ENCODE data around the gene TOR1B.

The TOR1B gene

DNA sequence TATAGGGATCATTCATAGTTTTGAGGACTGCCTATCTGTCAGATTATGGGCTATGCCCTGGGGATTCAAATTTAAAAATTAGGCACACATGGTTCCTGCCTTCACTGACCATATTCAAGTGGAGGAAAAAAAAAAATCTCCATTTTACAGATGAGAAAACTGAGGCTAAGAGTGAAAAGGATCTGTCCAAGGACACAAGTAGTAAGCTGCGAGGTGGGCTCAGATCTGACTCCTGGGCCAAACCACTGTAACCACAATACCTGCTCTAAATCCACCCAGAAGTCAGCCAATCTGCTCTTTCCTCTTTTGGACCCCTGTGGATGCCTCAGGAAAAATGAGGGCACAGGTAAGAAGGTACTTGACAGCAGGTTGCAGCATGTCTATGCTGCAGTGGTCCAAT is 23.8 kb downstream of the TOR1B start:
- H3K9me2 ChIP-seq (replicated peaks; ENCODE audit: control insufficient read depth, low read length) = no peaks in the 10 kb centered on the region
- H3F3A ChIP-seq (ENCODE audit: control insufficient read depth, insufficient read depth) = peaks cover 14% of the 10 kb centered on the region
- H3K27me3 ChIP-seq (ENCODE audit: control insufficient read depth, low read length) = no peaks in the 10 kb centered on the region
- TF ChIP-seq EZH2phosphoT487 (IDR thresholded peaks at IDR 0.05; ENCODE audit: borderline replicate concordance, low read length) (no peak), CTCF (IDR thresholded peaks at IDR 0.05; ENCODE audit: low read depth, low read length, poor library complexity, severe bottlenecking) (no peak)
- H3K4me2 ChIP-seq (ENCODE audit: low read length) = no peak overlapping the region
- H3K4me3 ChIP-seq (ENCODE audit: low read length) = no peak overlapping the region
- peaks cover 6% of the 10 kb centered on the region for H3K4me1 ChIP-seq (ENCODE audit: control insufficient read depth, low read length)
- H3K27ac ChIP-seq (ENCODE audit: low read depth, low read length) = no peak overlapping the region
- peaks cover 20% of the 10 kb centered on the region for H3K79me2 ChIP-seq (ENCODE audit: control insufficient read depth, low read length)
- peaks cover 63% of the 10 kb centered on the region for H3K36me3 ChIP-seq (ENCODE audit: control insufficient read depth, low read length)
- H3K9me3 ChIP-seq (ENCODE audit: control insufficient read depth, insufficient read depth, low read length) = no peaks in the 10 kb centered on the region
- H4K20me1 ChIP-seq (ENCODE audit: control insufficient read depth, insufficient read depth, low read depth, low read length) = no peaks in the 10 kb centered on the region

GRCh38 chr9:129828051-129828450 is 25.1 kb downstream of the TOR1B start:
- Histone ChIP-seq H3K9me2 (replicated peaks; ENCODE audit: control insufficient read depth, low read length) (no peaks in the 10 kb centered on the region), H3F3A (ENCODE audit: control insufficient read depth, insufficient read depth) (peaks cover 14% of the 10 kb centered on the region), H3K36me3 (ENCODE audit: control insufficient read depth, low read length) (peaks cover 61% of the 10 kb centered on the region), H4K20me1 (ENCODE audit: control insufficient read depth, insufficient read depth, low read depth, low read length) (no peaks in the 10 kb centered on the region), H3K27ac (ENCODE audit: low read depth, low read length) (no peak overlapping the region), H3K4me1 (ENCODE audit: control insufficient read depth, low read length) (no peaks in the 10 kb centered on the region), H3K4me3 (ENCODE audit: low read length) (no peak overlapping the region), H3K9me3 (ENCODE audit: control insufficient read depth, insufficient read depth, low read length) (no peaks in the 10 kb centered on the region), H3K27me3 (ENCODE audit: control insufficient read depth, low read length) (no peaks in the 10 kb centered on the region), H3K4me2 (ENCODE audit: low read length) (no peak overlapping the region), H3K79me2 (ENCODE audit: control insufficient read depth, low read length) (peaks cover 7% of the 10 kb centered on the region)
- no peak for TF ChIP-seq EZH2phosphoT487 (IDR thresholded peaks at IDR 0.05; ENCODE audit: borderline replicate concordance, low read length)
- TF ChIP-seq CTCF (IDR thresholded peaks at IDR 0.05; ENCODE audit: low read depth, low read length, poor library complexity, severe bottlenecking) = no peak

DNA sequence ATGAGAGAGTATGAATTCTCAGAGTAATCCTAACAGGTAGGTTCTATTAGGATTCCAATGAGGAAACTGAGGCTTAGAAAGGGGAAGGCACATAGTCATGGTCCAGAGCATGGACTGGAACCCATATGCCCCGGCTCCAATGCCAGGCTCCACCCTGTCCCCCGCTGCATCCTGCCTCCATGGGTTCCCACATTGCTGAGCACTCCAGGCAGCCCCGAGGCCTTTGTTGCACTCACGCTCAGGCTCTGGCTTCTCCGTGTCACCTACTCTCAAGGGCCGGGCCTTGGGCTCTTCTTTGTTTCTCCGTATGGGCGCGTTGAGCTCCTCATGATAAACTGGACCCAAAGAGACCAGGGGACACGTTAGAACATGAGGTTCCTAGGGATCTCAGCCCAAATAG is 26.0 kb downstream of the TOR1B start:
- Histone ChIP-seq H3K4me2 (ENCODE audit: low read length) (no peak overlapping the region), H3K27me3 (ENCODE audit: control insufficient read depth, low read length) (no peaks in the 10 kb centered on the region), H3K9me3 (ENCODE audit: control insufficient read depth, insufficient read depth, low read length) (no peaks in the 10 kb centered on the region), H3K36me3 (ENCODE audit: control insufficient read depth, low read length) (peaks cover 65% of the 10 kb centered on the region), H3K9me2 (replicated peaks; ENCODE audit: control insufficient read depth, low read length) (no peaks in the 10 kb centered on the region), H4K20me1 (ENCODE audit: control insufficient read depth, insufficient read depth, low read depth, low read length) (no peaks in the 10 kb centered on the region), H3F3A (ENCODE audit: control insufficient read depth, insufficient read depth) (peaks cover 14% of the 10 kb centered on the region), H3K27ac (ENCODE audit: low read depth, low read length) (no peak overlapping the region), H3K4me3 (ENCODE audit: low read length) (no peak overlapping the region), H3K4me1 (ENCODE audit: control insufficient read depth, low read length) (peaks cover 3% of the 10 kb centered on the region), H3K79me2 (ENCODE audit: control insufficient read depth, low read length) (peaks cover 9% of the 10 kb centered on the region)
- TF ChIP-seq CTCF (IDR thresholded peaks at IDR 0.05; ENCODE audit: low read depth, low read length, poor library complexity, severe bottlenecking) = no peak
- TF ChIP-seq EZH2phosphoT487 (IDR thresholded peaks at IDR 0.05; ENCODE audit: borderline replicate concordance, low read length) = no peak

GRCh38 chr9:129832982-129833381 is 30.0 kb downstream of the TOR1B start:
- H3K36me3 ChIP-seq (ENCODE audit: control insufficient read depth, low read length) = peaks cover 57% of the 10 kb centered on the region
- peaks cover 17% of the 10 kb centered on the region for H3K4me1 ChIP-seq (ENCODE audit: control insufficient read depth, low read length)
- peaks cover 35% of the 10 kb centered on the region for H3K79me2 ChIP-seq (ENCODE audit: control insufficient read depth, low read length)
- H3K27ac ChIP-seq (ENCODE audit: low read depth, low read length) = no peak overlapping the region
- H3F3A ChIP-seq (ENCODE audit: control insufficient read depth, insufficient read depth) = peaks cover 3% of the 10 kb centered on the region; the same call in 1 of the 2 replicates
- H3K9me3 ChIP-seq (ENCODE audit: control insufficient read depth, insufficient read depth, low read length) = no peaks in the 10 kb centered on the region
- H3K9me2 ChIP-seq (replicated peaks; ENCODE audit: control insufficient read depth, low read length) = no peaks in the 10 kb centered on the region
- no peaks in the 10 kb centered on the region for H4K20me1 ChIP-seq (ENCODE audit: control insufficient read depth, insufficient read depth, low read depth, low read length)
- TF ChIP-seq EZH2phosphoT487 (IDR thresholded peaks at IDR 0.05; ENCODE audit: borderline replicate concordance, low read length) = no peak
- TF ChIP-seq CTCF (IDR thresholded peaks at IDR 0.05; ENCODE audit: low read depth, low read length, poor library complexity, severe bottlenecking) = no peak
- no peaks in the 10 kb centered on the region for H3K27me3 ChIP-seq (ENCODE audit: control insufficient read depth, low read length)
- H3K4me3 ChIP-seq (ENCODE audit: low read length) = no peak overlapping the region
- no peak overlapping the region for H3K4me2 ChIP-seq (ENCODE audit: low read length)

All from DOHH2 (cell line).